HL-60 (cell line): ENCODE results near the gene LMOD1.

Experiments
- DNase-seq, 2 experiments: peaks; one replicate each; pipeline ENCODE4 v3.0.0-alpha.2; 2010 to 2020; ENCODE audit warnings: low read depth in 1 of 2, low spot score in 1 of 2
- H3K27ac ChIP-seq: fragments of 250-450 bp; sonication (Bioruptor Pico); replicated peaks from 2 replicates; pipeline ENCODE4 v1.5.1; 2020; ENCODE audit warnings: mild to moderate bottlenecking, moderate library complexity
- H3K27me3 ChIP-seq: fragments of 250-450 bp; sonication (Bioruptor Pico); 2 replicates; pipeline ENCODE4 v1.5.1; 2021; ENCODE audit warnings: mild to moderate bottlenecking, moderate library complexity; ENCODE audit not compliant: insufficient read depth, poor library complexity, severe bottlenecking
- H3K4me3 ChIP-seq: replicated peaks from 2 replicates; pipeline ENCODE4 v1.5.1; 2011; ENCODE audit warnings: mild to moderate bottlenecking, control low read depth, low read length; ENCODE audit not compliant: insufficient read depth
- GABPA ChIP-seq: IDR thresholded peaks from 2 replicates; pipeline ENCODE4 v1.6.1; 2012; ENCODE audit warnings: low read depth
- POLR2AphosphoS5 ChIP-seq: IDR thresholded peaks from 2 replicates; pipeline ENCODE4 v1.6.1; 2012; ENCODE audit warnings: low read depth
- SPI1 ChIP-seq: IDR thresholded peaks from 2 replicates; pipeline ENCODE4 v1.6.1; 2012; ENCODE audit warnings: low read depth, mild to moderate bottlenecking, borderline replicate concordance
- TF ChIP-seq, protein P1 (sequence below): IDR thresholded peaks from 2 replicates; pipeline ENCODE4 v1.6.1; 2012; ENCODE audit warnings: low read depth; ENCODE audit not compliant: insufficient replicate concordance
- TF ChIP-seq, protein P2 (sequence below): IDR thresholded peaks from one replicate; pipeline ENCODE4 v1.5.1; 2011; ENCODE audit warnings: low read length, control low read depth, inconsistent platforms; ENCODE audit not compliant: insufficient read depth

Gene LMOD1

DNA sequence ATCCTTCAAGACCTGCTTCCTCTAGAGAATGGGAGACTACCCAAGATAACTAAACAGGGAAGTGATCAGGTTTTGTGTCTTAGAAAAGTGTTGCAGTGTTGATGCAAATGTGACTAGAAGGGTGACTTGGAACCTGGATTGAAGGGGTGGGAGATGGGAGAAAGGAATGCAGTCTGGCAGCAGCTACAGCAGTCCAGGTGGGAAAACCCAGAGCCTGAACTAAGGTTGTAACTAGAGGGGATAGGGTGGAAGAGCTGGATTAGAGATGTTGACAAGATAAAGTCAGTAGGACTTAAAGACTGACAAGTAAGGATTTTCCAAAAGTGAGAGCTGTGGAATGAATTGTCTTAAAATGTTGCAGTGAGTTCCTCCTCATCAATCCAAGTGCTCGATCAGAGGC lies 64.7 kb downstream of the LMOD1 start:
- Histone ChIP-seq H3K4me3 (no peak overlapping the region), H3K27ac (0 out of 2 replicates have a peak overlapping the region, but pooled peaks have one; percentile 3), H3K27me3 (no peaks in the 10 kb centered on the region)
- DNase-seq = no peak
- TF ChIP-seq SPI1 (no peak), GABPA (no peak), POLR2AphosphoS5 (no peak)
- TF ChIP-seq, protein P1, sequence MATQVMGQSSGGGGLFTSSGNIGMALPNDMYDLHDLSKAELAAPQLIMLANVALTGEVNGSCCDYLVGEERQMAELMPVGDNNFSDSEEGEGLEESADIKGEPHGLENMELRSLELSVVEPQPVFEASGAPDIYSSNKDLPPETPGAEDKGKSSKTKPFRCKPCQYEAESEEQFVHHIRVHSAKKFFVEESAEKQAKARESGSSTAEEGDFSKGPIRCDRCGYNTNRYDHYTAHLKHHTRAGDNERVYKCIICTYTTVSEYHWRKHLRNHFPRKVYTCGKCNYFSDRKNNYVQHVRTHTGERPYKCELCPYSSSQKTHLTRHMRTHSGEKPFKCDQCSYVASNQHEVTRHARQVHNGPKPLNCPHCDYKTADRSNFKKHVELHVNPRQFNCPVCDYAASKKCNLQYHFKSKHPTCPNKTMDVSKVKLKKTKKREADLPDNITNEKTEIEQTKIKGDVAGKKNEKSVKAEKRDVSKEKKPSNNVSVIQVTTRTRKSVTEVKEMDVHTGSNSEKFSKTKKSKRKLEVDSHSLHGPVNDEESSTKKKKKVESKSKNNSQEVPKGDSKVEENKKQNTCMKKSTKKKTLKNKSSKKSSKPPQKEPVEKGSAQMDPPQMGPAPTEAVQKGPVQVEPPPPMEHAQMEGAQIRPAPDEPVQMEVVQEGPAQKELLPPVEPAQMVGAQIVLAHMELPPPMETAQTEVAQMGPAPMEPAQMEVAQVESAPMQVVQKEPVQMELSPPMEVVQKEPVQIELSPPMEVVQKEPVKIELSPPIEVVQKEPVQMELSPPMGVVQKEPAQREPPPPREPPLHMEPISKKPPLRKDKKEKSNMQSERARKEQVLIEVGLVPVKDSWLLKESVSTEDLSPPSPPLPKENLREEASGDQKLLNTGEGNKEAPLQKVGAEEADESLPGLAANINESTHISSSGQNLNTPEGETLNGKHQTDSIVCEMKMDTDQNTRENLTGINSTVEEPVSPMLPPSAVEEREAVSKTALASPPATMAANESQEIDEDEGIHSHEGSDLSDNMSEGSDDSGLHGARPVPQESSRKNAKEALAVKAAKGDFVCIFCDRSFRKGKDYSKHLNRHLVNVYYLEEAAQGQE = no peak
- TF ChIP-seq, protein P2, sequence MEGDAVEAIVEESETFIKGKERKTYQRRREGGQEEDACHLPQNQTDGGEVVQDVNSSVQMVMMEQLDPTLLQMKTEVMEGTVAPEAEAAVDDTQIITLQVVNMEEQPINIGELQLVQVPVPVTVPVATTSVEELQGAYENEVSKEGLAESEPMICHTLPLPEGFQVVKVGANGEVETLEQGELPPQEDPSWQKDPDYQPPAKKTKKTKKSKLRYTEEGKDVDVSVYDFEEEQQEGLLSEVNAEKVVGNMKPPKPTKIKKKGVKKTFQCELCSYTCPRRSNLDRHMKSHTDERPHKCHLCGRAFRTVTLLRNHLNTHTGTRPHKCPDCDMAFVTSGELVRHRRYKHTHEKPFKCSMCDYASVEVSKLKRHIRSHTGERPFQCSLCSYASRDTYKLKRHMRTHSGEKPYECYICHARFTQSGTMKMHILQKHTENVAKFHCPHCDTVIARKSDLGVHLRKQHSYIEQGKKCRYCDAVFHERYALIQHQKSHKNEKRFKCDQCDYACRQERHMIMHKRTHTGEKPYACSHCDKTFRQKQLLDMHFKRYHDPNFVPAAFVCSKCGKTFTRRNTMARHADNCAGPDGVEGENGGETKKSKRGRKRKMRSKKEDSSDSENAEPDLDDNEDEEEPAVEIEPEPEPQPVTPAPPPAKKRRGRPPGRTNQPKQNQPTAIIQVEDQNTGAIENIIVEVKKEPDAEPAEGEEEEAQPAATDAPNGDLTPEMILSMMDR = no peak

DNA sequence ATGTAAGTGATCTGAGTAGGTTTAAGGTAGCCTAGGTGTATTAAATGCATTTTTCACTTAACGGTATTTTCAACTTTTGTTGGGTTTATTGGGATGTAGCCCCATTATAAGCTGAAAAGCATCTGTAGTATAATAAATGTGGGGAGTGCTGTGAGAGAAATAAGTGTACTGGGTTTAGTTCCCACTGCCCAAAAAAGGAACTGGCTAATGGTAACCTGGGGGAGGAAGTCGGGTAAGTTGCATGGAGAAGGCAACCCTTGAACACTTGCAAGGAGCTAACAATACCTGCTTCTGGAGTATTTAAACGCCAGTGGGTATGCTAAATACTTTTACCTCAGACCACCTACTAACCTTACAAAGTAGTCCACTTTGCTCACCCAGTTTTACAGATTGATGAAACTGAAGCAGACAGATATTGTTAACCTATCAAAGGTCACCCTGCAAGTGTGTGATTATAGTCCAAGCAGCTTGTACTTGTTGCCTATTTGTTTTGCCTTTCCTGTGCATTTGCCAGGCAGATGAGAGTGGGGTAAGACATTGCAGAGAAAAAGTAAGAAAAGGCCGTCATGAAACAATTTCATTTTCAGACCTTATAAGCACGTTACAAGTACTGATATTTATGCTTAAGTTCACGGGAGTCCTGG lies 65.3 kb downstream of the LMOD1 start:
- peak; percentile 97 for TF ChIP-seq SPI1
- TF ChIP-seq, protein P1 = no peak
- TF ChIP-seq GABPA = no peak
- TF ChIP-seq POLR2AphosphoS5 = no peak
- Histone ChIP-seq H3K27ac (no peak overlapping the region), H3K4me3 (no peak overlapping the region), H3K27me3 (no peaks in the 10 kb centered on the region)
- DNase-seq = peak; percentile 15 to 52

DNA sequence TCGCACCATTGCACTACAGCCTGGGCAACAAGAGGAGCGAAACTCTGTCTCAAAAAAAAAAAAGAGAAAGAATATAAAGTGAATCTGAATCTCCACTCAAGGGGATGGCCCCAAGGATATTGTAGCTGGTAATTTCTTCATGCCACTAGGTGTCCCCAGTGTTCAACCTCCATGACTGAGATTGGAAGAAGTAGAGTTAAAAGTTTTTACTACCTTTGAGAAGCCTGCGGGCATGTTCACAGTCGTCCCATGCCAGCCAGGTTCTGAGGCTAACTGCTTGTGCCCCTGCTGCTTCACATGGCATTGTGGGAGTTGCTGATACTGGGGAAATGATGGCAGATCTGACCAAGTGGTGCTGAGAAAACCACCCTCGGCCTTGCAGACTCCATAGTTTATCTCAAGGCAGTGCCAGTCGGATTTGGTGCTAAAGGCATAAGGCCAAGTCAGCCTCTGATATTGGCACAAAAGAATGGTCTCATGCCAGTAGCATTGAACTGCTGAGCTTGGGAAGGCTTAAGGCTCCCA lies 68.4 kb downstream of the LMOD1 start:
- no peak overlapping the region for H3K4me3 ChIP-seq
- no peak overlapping the region for H3K27ac ChIP-seq
- no peaks in the 10 kb centered on the region for H3K27me3 ChIP-seq
- TF ChIP-seq, protein P2 = peak; percentile 24
- TF ChIP-seq, protein P1 = no peak
- peak in 1 of 2 experiments; percentile 28 for DNase-seq
